CD4-positive, alpha-beta T cell treated with Interferon gamma for 1 hour (primary cell): ENCODE measurements around the gene CABP4.
"Not testable (repeated sequence)": the region's sequence is repeated elsewhere in the genome, so short reads cannot be mapped to it uniquely, and the experiment has no call there.

Experiments
- DNase-seq: peaks from one replicate; pipeline ENCODE4 v3.0.0-alpha.2; 2020

The CABP4 gene

DNA sequence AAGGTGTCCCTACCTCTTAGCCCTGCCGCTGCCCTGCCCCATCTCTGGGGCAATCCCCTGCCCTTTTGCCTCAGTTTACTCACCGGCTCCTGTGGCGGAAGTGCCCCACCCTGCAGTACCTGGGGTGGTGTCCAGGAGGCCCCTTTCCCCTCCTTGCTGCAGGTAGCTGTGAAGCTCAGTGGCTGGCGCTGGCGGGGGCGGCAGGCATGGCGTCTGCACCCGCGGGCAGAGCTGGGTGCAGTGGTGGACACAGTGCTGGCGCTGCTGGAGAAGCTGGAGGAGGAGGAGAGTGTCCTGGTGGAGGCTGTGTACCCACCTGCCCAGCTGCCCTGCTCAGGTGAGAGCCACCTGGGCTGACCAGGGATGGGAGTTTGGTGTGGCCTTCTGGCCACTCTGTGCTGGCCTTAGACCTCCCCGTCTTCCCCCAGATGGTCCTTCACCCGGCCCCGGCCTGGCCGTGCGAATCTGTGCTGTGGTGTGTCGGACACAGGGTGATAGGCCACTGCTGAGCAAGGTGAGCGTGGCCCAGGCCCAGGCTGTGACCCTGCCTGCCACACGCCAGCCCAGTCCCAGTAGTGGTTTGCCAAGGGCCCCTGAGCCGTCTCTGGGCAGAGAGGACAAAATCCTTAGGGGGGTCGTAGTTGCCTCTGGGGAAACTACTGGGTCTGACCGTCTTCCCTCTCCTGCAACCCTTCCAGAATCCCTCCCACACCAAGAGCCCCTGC lies 35.7 kb upstream of the CABP4 start:
- no peak for DNase-seq

DNA sequence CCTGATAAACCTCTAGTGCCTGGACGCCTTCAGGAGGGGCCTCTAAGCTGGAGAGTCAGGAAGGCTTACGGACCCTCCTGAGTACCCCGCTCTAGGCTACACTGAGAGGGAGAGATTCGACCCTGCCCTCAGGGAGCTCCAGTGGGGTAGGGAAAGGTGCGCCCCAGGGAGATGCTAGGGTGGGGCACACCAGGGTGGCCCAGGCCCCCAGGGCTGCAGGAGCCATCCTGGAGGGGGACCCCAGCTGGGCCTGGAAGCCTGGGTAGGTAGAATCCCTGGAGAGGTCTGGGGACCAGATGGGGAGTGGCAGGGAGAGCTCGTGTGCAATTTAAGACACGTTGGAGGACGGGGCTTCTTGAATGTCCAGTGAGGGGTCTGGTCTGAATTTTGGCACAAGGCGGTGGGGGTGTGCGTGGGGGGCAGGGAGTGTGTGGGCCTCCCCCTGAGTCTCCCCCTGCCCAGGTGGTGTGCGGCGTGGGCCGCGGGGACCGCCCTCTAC lies 35.0 kb upstream of the CABP4 start:
- no peak for DNase-seq

DNA sequence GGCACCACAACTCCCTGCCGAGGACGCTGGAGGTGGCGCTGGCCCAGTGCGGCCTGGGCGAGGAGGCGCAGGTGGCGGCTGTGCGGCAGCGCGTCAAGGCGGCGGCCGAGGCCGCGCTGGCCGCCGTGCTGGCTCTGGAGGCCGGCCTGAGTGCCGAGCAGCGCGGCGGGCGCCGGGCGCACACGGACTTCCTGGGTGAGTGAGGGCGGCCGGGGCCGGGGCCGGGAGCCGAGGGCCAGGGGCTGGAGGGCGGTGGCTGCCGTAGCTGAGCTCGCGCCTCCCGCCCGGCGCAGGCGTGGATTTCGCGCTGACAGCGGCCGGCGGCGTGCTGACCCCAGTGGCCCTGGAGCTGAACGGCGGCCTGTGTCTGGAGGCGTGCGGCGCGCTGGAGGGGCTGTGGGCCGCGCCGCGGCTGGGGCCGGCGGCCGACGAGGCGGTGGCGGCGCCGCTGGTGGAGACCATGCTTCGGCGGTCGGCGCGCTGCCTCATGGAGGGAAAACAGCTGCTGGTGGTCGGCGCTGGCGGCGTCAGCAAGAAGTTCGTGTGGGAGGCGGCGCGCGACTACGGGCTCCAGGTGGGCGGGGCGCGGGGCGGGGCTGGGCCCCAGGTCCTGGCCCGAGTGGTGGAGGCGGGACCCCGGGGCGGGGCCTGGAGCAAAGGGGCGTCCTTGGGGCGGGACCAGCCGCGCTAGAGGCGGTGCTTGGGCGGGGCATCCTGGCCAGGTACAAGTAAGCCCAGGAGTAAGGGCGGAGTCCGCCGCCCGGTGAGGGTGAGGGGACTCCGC lies 34.3 kb upstream of the CABP4 start:
- DNase-seq = peak; percentile 97

DNA sequence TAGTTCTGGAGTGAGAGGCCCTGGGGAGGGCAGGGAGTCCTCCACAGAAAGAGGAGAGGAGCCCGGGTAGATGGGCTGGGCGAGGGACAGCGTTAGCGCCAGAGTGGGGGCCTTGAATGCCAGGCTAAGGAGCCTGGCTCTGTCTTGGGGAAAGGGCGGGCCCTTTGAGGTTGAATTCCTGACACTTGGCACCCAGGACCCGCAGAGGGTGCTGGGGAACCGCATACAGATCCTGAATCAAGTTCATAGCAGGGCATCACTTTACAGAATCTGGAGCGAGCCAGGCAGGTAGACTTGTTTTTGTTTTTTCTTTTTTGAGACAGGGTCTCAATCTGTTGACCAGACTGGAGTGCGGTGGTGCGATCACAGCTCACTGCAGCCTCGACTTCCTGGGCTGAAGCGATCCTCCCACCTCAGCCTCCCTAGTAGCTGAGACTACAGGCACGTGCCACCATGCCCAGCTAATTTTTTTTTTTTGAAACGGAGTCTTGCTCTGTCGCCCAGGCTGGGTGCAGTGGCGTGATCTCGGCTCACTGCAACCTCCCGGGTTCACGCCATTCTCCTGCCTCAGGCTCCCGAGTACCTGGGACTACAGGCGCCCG lies 33.6 kb upstream of the CABP4 start:
- DNase-seq = no peak

DNA sequence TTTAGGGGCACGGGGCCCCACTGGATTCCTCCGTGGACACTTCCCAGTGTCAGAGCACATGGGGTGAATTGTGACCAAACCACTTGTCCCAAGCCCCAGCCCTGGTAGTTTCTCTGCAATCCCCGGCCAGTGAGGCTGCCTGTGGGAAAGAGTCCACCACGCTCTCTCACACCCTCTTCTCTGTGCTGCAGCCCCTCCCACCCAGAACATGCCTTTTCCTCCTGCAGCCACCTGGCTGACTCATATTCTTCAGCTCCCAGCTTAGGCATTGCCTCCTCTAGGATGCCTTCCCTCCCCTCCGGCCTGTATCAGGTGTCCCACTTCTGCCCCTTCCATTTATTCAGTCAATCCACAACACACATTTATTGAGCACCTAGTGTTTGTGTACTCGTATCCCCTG lies 32.3 kb upstream of the CABP4 start:
- DNase-seq = no peak

DNA sequence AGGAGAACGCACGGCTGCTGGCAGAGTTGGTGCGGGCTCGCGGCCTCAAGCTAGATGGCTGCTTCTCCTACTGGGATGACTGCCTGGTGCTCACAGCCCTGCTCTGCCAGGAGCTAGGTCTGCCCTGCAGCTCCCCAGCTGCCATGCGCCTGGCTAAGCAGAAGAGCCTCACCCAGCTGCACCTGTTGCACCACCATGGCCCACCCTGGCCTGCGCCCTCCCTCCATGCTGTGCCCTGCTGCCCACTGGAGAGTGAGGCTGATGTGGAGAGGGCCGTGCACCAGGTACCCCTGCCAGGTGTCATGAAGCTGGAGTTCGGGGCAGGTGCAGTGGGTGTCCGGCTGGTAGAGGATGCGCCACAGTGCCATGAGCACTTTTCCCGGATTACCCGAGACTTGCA lies 31.7 kb upstream of the CABP4 start:
- no peak for DNase-seq

DNA sequence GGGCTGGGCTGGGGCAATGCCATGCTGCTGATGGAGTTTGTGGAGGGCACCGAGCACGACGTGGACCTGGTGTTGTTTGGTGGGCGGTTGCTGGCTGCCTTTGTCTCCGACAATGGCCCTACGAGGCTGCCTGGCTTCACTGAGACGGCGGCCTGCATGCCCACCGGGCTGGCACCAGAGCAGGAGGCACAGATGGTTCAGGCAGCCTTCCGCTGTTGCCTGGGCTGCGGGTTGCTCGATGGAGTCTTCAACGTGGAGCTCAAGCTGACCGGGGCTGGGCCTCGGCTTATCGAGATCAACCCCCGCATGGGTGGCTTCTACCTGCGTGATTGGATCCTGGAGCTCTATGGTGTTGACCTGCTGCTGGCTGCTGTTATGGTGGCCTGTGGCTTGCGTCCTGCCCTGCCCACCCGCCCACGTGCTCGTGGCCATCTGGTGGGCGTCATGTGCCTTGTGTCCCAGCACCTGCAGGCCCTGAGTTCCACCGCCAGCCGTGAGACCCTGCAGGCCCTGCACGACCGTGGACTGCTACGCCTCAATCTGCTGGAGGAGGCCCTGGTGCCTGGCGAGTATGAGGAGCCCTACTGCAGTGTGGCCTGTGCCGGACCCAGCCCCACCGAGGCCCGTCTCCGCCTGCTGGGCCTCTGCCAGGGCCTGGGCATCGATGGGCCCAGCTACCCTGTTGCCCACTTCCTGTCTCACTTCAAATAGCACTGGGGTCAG lies 31.1 kb upstream of the CABP4 start:
- DNase-seq = no peak

DNA sequence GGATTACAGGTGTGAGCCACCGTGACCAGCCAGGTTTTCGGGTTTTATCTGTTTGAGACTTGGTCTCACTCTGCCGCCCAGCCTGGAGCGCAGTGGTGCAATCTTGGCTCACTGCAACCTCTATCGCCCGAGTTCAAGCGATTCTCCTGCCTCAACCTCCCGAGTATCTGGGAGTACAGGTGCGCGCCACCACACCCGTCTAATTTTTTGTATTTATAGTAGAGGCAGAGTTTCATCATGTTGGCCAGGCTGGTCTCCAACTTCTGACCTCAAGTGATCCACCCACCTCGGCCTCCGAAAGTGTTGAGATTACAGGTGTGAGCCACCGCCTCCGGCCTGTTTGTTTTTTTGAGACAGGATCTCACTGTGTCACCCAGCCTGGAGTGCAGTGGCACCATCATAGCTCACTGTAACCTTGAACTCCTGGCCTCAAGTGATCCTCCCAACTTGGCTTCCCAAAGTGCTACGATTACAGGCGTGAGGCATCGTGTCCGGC lies 27.7 kb upstream of the CABP4 start:
- DNase-seq = not testable (repeated sequence)

DNA sequence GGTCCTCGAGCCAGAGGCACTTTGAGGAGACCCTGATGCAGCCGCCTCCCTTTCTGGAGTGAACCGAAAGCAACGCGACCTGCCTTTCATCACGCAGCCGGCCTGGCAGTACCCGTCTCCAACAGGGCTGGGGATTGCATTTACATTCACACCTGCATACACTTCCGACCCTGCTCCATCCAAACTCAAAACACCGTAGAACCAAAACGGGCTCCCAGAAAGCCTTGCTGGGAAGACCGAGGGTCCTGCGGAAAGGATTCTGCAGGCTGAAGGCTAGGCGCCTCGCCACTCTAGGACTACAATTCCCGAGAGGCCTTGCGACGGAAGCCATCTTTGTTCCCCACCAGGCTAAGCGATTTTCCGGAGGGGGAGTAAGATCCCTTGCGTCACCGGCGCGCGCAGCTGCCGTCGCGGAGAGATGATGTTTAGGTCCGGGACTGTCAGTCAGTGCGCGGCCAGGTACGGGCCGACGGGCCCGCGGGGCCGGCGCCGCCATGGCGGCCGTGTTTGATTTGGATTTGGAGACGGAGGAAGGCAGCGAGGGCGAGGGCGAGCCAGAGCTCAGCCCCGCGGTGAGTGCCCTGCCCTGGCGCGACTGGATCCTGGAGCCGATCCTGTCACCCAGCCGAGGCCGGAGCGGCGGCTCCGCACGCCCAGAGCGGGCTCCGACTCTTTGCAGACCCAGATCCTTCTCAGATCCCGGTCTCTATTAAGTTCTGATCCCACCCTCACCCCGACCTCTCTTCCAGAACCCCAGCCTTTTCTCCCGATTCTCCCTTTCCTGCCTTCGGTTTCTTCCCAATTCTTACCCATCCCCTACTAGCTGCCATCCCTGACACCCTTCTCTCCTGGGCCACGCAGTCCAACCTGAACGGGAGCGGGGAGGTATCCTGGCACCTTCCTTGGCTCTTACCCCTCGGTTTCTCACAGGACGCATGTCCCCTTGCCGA lies 26.8 kb upstream of the CABP4 start, which contains the start of gene RPS6KB2:
RPS6KB2 (plus strand) TSS at position 443 of the 950 bp plus-strand sequence; CDS start at position 495, 52 bp downstream.
- peak; percentile 96 for DNase-seq

DNA sequence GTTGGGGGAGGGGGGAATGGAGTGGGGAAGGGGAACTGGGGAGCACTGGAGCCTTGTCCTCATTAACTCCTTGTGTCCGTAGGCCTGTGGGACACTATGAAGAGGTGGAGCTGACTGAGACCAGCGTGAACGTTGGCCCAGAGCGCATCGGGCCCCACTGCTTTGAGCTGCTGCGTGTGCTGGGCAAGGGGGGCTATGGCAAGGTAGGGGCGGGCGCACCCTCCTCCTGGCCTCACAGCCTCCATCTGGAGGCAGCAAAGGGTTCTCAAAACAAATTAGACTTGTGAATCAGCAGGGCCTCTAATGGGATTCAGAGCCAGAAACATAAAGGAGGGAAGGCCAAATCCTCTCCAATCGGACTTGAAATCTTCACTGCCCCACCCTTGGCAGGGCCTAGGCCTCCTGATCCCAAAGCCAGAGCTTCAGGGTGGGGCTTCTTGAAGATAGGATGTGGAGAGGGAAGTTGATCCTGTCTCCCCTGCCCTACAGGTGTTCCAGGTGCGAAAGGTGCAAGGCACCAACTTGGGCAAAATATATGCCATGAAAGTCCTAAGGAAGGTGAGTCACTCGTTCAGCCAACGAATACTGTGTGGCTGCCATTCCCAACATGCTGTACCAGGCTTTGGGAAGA lies 26.0 kb upstream of the CABP4 start:
- no peak for DNase-seq

DNA sequence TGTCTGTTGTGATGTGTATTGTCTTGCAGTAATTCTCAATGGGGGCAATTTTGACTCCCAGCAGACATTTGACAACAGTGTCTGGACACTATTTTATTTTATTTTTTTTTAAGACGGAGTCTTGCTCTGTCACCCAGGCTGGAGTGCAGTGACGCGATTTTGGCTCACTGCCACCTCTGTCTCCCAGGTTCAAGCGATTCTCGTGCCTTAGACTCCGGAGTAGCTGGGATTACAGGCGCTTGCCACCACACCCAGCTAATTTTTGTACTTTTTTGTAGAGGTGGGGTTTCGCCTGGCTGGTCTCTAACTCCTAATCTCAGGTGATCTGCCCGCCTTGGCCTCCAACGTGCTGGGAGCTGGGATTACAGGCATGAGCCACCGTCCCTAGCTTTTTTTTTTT lies 25.4 kb upstream of the CABP4 start:
- no peak for DNase-seq

DNA sequence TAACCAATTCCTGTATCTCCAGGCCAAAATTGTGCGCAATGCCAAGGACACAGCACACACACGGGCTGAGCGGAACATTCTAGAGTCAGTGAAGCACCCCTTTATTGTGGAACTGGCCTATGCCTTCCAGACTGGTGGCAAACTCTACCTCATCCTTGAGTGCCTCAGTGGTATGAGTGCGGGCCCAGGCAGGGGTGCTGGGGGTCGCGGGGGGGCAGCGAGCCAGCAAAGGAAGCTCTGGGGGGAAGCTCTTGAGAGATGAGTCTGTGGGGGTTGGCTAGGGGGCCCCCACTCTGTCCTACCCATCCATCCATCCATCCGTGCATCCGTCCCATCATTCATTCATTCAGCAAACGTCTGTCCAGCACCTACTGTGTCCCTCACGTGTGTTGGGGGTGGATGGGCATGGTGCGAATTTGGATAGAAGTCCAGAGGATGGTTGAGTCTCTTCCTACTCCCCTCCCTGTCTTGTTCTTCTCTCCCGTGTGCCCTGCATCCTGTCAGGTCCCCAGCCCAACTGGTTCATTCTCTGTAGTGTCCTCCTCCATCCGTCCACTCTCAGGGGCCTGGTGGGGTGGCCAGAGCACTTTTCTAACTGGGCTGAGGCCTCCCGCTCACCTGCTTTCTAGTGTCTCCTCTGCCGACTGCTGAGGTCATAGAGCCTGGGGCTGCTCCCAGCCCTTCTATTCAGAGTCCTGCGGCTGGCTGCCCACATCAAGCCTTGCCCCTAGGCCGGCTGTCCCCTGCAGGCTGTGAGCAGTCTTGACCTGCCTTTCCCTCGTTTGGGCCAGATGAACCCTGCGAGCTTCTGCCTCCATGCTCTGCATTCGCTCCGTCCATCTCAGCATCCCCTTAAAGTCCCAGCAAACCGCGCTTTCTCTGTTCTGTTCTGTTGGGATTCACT lies 23.6 kb upstream of the CABP4 start:
- DNase-seq = no peak

DNA sequence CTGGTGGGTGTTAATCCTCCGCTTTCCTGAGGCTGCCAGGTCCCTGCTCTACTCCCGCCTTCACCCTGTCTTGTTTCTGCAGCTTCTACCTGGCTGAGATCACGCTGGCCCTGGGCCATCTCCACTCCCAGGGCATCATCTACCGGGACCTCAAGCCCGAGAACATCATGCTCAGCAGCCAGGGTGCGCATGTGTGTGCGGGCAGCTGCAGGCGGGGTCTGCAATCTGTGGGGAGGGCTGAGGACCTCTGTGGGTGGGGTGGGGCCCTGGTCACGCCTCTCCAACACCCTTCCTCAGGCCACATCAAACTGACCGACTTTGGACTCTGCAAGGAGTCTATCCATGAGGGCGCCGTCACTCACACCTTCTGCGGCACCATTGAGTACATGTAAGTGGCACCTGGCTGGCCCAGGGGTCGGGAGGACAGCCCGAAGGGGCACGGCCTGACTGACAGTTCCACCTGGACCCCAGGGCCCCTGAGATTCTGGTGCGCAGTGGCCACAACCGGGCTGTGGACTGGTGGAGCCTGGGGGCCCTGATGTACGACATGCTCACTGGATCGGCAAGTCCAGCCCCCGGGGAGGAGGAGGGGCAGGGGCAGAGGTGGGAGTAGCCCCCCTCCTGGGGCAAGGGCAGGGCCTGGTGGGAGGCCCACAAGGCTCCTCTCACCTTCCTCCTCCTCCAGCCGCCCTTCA lies 22.4 kb upstream of the CABP4 start:
- no peak for DNase-seq

DNA sequence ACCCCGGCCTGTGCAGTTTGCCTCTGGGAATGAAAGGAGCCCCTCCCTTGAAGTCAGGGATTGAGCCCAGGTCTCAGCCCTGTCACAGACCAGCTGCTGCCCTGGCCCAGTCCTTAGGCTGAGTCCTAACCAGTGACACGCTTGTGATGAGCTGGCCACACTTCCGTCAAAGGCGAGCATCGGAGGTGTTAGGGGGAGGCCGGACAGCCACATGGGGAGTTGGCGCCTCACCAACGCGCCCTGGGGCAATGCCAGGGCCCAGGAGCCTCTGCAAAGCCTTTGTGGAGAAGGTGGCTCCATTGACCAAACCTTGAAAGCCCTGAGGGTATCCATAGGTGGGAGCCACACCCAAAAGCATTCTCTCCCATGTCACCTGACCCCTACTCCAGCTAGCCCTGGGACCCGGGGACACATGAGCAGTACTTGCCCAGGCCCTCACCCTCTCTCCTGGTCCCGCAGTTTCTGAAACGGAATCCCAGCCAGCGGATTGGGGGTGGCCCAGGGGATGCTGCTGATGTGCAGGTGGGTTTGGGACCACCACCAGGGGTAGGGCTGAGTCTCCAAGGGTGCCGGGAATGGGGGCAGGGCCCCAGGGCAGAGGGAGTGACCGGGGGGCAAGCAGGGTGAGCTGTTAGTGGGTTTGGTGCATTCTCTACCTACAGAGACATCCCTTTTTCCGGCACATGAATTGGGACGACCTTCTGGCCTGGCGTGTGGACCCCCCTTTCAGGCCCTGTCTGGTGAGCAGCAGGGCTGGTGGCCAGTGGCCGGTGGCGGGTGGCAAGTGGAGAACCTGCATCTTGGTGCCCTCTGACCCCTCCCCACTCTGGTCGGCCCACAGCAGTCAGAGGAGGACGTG lies 21.4 kb upstream of the CABP4 start:
- DNase-seq = no peak

DNA sequence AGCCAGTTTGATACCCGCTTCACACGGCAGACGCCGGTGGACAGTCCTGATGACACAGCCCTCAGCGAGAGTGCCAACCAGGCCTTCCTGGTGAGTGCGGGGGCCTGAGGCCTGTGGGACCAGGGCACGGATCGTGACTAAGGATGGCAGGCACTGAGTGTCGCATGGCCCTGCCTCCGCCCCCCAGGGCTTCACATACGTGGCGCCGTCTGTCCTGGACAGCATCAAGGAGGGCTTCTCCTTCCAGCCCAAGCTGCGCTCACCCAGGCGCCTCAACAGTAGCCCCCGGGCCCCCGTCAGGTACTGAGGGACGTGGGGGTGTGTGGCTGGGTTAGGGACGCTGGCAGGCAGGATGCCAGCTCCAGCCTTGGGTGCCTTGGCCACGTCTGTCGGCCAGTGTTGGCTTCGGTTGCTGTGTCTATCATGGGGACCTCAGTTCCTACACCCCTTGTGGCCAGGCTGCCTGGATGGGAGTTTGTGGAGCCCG lies 20.7 kb upstream of the CABP4 start:
- DNase-seq = no peak

DNA sequence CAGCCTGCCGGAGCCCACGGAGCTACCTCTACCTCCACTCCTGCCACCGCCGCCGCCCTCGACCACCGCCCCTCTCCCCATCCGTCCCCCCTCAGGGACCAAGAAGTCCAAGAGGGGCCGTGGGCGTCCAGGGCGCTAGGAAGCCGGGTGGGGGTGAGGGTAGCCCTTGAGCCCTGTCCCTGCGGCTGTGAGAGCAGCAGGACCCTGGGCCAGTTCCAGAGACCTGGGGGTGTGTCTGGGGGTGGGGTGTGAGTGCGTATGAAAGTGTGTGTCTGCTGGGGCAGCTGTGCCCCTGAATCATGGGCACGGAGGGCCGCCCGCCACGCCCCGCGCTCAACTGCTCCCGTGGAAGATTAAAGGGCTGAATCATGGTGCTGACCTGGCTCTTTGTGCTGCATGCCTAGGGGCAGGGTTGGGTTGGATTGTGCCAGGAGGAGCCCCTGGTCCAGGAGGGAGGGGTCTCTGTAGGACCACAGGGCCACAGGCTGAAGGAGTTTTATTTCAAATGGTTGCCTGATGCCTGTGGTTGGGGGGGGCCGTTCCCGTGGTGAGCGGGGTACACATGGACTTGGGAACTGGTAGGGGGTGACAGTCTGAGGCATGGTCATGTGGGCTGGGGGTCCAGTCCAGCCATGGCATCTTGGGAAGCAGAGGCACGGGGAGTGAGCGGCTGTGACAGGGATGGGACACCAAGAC lies 20.0 kb upstream of the CABP4 start:
- DNase-seq = no peak

DNA sequence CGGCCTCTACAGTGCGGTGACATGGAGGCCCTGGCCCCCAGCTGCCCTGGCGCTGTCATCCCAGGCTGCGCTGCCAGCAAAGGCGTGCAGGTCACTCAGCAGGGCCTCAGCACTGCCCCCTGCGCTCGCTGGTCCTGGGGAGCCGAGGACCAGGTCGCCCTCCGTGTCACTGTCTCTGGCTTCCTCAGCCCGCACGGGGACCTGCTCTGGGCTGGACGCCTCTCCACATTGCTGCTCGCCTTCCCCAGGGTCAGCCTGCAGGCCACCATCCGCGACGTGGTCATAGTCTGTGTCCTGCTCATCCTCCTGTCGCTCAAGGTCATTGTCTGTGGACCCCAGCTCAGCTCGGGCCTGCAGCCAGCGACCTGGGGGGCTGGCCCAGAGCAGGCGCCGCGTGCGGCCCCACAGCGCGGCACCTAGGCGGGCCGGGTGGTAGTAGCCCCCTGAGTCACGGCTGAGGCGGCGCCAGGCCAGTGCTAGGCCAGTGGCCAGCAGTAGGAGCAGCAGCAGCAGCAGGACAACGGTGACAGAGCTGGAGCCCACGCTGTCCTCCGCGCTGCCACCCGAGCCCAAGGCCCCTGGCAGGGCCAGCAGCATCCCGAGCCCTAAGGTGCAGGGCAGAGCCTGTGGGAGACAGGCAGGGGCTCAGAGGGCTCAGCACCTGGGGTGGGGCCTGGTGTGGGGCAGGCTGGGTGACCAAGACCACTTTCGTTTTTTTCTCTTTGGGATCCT lies 19.3 kb upstream of the CABP4 start:
- DNase-seq = no peak
